Measurements from ENCODE around the gene UCMA. TPM values are rescaled to one million over a fixed set of nuclear protein-coding genes. Genes with fewer than 3 reads are reported as not detected.

The UCMA gene
- total RNA-seq, 1 donor from 2014 or later, result not detected

GRCh38 chr10:13222151-13222550 lies 12.0 kb downstream of the UCMA start:
- TF ChIP-seq, protein P1, sequence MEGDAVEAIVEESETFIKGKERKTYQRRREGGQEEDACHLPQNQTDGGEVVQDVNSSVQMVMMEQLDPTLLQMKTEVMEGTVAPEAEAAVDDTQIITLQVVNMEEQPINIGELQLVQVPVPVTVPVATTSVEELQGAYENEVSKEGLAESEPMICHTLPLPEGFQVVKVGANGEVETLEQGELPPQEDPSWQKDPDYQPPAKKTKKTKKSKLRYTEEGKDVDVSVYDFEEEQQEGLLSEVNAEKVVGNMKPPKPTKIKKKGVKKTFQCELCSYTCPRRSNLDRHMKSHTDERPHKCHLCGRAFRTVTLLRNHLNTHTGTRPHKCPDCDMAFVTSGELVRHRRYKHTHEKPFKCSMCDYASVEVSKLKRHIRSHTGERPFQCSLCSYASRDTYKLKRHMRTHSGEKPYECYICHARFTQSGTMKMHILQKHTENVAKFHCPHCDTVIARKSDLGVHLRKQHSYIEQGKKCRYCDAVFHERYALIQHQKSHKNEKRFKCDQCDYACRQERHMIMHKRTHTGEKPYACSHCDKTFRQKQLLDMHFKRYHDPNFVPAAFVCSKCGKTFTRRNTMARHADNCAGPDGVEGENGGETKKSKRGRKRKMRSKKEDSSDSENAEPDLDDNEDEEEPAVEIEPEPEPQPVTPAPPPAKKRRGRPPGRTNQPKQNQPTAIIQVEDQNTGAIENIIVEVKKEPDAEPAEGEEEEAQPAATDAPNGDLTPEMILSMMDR (conservative IDR thresholded peaks at IDR 0.05; ENCODE audit: low read depth, low read length), result no peak
- no peak for DNase-seq (ENCODE audit: low read depth)
- H3K4me3 ChIP-seq (ENCODE audit: low read depth, low read length), result no peak overlapping the region

GRCh38 chr10:13221572-13221971 lies 12.6 kb downstream of the UCMA start:
- no peak for DNase-seq (ENCODE audit: low read depth)
- TF ChIP-seq, protein P1 (conservative IDR thresholded peaks at IDR 0.05; ENCODE audit: low read depth, low read length), result no peak
- no peak overlapping the region for H3K4me3 ChIP-seq (ENCODE audit: low read depth, low read length)

GRCh38 chr10:13219685-13220670 lies 14.2 kb downstream of the UCMA start:
- TF ChIP-seq, protein P1 (conservative IDR thresholded peaks at IDR 0.05; ENCODE audit: low read depth, low read length), result peak; percentile 68
- DNase-seq (ENCODE audit: low read depth), result peak; percentile 30
- H3K4me3 ChIP-seq (ENCODE audit: low read depth, low read length), result no peak overlapping the region

GRCh38 chr10:13218878-13219277 lies 15.3 kb downstream of the UCMA start:
- no peak overlapping the region for H3K4me3 ChIP-seq (ENCODE audit: low read depth, low read length)
- DNase-seq (ENCODE audit: low read depth), result no peak
- TF ChIP-seq, protein P1 (conservative IDR thresholded peaks at IDR 0.05; ENCODE audit: low read depth, low read length), result no peak

- DNase-seq (ENCODE audit: low read depth), result no peak
- TF ChIP-seq, protein P1 (conservative IDR thresholded peaks at IDR 0.05; ENCODE audit: low read depth, low read length), result no peak
- no peak overlapping the region for H3K4me3 ChIP-seq (ENCODE audit: low read depth, low read length)
Measured at GRCh38 chr10:13213163-13213562, 21.0 kb downstream of the UCMA start.

DNA sequence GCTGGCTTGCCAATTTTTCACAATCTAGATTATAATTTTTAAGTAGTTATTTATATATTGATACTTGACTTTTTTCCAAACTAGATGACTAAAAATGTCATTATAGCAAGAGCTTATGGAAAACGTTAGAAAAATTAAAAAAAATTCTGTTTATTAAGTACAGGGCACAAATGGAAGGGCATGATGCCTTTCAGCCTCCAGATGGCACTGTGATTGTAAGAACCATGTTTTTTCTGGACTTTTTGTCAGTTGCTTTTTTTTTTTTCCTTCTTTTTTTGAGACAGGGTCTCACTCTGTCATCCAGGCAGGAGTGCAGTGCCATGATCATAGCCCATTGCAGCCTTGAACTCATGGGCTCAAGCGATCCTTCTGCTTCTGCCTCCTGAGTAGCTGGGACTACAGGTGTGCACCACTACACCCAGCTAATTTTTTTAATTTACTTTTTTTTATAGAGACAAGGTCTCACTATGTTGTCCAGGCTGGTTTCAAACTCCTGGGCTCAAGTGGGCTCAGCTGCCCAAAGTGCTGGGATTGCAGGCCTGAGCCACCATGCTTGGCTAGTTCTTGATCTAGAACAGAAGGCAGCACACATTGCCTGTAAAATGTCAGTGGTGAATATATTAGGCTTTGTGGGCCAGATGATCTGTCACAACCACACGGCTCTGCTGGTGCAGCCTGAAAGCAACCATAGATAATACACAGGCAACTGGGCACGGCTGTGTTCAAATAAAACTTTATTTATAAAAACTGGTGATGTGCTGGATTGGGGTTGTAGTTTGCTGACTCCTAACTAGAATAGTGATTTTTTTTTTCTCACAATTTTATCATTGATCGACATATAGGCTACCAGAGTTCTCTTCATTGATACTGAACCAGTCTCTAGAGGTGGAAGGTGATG lies 27.4 kb downstream of the UCMA start:
- no peak overlapping the region for H3K4me3 ChIP-seq (ENCODE audit: low read depth, low read length)
- no peak for DNase-seq (ENCODE audit: low read depth)
- TF ChIP-seq, protein P1 (conservative IDR thresholded peaks at IDR 0.05; ENCODE audit: low read depth, low read length), result peak; percentile 68
